Endothelial cell of umbilical vein (primary cell): Measurements from ENCODE around the gene MICAL3.

Experiments
- JUN ChIP-seq: IDR thresholded peaks from 2 replicates; pipeline ENCODE4 v1.6.1; 2011; ENCODE audit warnings: borderline replicate concordance, low read depth; ENCODE audit not compliant: insufficient read length, insufficient read depth
- POLR2A ChIP-seq: IDR thresholded peaks from 2 replicates; pipeline ENCODE4 v1.6.1; 2012; ENCODE audit warnings: low read depth, mild to moderate bottlenecking, control low read depth, low read length
- POLR2AphosphoS5 ChIP-seq: IDR thresholded peaks from 2 replicates; pipeline ENCODE4 v1.6.1; 2012; ENCODE audit warnings: low read depth, mild to moderate bottlenecking, control low read depth, low read length, moderate library complexity; ENCODE audit not compliant: insufficient read depth
- TF ChIP-seq, protein P1 (sequence below), 2 donors: IDR thresholded peaks; 1 replicate in 1 of 2; 2 replicates in 1 of 2; pipeline ENCODE4 v1.5.1; 2011; ENCODE audit warnings: low read length in 2 of 2, mild to moderate bottlenecking in 2 of 2, moderate library complexity in 2 of 2, control low read depth in 1 of 2, inconsistent platforms in 1 of 2, low read depth in 1 of 2; ENCODE audit not compliant: insufficient read depth in 1 of 2; ENCODE audit errors: extremely low read depth in 1 of 2

- TF ChIP-seq, protein P1, sequence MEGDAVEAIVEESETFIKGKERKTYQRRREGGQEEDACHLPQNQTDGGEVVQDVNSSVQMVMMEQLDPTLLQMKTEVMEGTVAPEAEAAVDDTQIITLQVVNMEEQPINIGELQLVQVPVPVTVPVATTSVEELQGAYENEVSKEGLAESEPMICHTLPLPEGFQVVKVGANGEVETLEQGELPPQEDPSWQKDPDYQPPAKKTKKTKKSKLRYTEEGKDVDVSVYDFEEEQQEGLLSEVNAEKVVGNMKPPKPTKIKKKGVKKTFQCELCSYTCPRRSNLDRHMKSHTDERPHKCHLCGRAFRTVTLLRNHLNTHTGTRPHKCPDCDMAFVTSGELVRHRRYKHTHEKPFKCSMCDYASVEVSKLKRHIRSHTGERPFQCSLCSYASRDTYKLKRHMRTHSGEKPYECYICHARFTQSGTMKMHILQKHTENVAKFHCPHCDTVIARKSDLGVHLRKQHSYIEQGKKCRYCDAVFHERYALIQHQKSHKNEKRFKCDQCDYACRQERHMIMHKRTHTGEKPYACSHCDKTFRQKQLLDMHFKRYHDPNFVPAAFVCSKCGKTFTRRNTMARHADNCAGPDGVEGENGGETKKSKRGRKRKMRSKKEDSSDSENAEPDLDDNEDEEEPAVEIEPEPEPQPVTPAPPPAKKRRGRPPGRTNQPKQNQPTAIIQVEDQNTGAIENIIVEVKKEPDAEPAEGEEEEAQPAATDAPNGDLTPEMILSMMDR (IDR thresholded peaks at IDR 0.05; ENCODE audit: extremely low read depth in 1 of 2, insufficient read depth in 1 of 2, low read depth in 1 of 2, low read length in 2 of 2) = no peak
- no peak for TF ChIP-seq POLR2AphosphoS5
- TF ChIP-seq POLR2A = no peak
- TF ChIP-seq JUN = no peak
These were observed 77.5 kb downstream of the MICAL3 start for GRCh38 chr22:17946662-17947367.
